NB4 (cell line): ENCODE results near the gene SH3RF2.
"Not testable (repeated sequence)": the region's sequence is repeated elsewhere in the genome, so short reads cannot be mapped to it uniquely, and the experiment has no call there.

Source experiments
- MYC ChIP-seq: IDR thresholded peaks from 2 replicates; pipeline ENCODE4 v1.6.1; 2011; ENCODE audit warnings: low read depth, low read length
- POLR2A ChIP-seq: IDR thresholded peaks from 2 replicates; pipeline ENCODE4 v1.6.1; 2011; ENCODE audit warnings: mild to moderate bottlenecking; ENCODE audit not compliant: insufficient read length; ENCODE audit errors: extremely low read depth
- TF ChIP-seq, protein P1 (sequence below): IDR thresholded peaks from one replicate; pipeline ENCODE4 v1.5.1; 2012; ENCODE audit warnings: low read depth, low read length
- TF ChIP-seq, protein P2 (sequence below): IDR thresholded peaks from 2 replicates; pipeline ENCODE4 v1.6.1; 2011; ENCODE audit warnings: low read depth, low read length

DNA sequence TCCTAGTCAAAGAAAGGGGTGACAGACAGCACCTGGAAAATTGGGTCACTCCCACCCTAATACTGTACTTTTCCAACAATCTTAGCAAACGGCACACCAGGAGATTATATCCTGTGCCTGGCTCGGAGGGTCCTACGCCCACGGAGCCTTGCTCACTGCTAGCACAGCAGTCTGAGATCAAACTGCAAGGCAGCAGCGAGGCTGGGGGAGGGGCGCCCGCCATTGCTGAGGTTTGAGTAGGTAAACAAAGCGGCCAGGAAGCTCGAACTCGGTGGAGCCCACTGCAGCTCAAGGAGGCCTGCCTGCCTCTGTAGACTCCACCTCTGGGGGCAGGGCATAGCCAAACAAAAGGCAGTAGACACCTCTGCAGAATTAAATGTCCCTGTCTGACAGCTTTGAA is 45.0 kb upstream of the SH3RF2 start:
- TF ChIP-seq, protein P1, sequence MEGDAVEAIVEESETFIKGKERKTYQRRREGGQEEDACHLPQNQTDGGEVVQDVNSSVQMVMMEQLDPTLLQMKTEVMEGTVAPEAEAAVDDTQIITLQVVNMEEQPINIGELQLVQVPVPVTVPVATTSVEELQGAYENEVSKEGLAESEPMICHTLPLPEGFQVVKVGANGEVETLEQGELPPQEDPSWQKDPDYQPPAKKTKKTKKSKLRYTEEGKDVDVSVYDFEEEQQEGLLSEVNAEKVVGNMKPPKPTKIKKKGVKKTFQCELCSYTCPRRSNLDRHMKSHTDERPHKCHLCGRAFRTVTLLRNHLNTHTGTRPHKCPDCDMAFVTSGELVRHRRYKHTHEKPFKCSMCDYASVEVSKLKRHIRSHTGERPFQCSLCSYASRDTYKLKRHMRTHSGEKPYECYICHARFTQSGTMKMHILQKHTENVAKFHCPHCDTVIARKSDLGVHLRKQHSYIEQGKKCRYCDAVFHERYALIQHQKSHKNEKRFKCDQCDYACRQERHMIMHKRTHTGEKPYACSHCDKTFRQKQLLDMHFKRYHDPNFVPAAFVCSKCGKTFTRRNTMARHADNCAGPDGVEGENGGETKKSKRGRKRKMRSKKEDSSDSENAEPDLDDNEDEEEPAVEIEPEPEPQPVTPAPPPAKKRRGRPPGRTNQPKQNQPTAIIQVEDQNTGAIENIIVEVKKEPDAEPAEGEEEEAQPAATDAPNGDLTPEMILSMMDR, result not testable (repeated sequence)
- not testable (repeated sequence) for TF ChIP-seq POLR2A, MYC
- TF ChIP-seq, protein P2, sequence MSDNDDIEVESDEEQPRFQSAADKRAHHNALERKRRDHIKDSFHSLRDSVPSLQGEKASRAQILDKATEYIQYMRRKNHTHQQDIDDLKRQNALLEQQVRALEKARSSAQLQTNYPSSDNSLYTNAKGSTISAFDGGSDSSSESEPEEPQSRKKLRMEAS, result not testable (repeated sequence)
